GM18520 (cell line): ENCODE results near the gene OR52J3.
"Not testable (repeated sequence)": the region's sequence is repeated elsewhere in the genome, so short reads cannot be mapped to it uniquely, and the experiment has no call there.

Experiments used
- ATAC-seq: cut with Tn5 transposase; IDR thresholded peaks from one replicate; pipeline ENCODE4 v1.9.1; 2021; ENCODE audit not compliant: unreplicated experiment

The OR52J3 gene

GRCh38 chr11:5046226-5046625 is at the start of gene OR52J3:
OR52J3 (plus strand) TSS chr11:5046526; CDS start chr11:5046526, 0 bp downstream.
- ATAC-seq = no peak

- no peak for ATAC-seq
These were observed 41.7 kb upstream of the OR52J3 start for GRCh38 chr11:5004424-5005274.

GRCh38 chr11:5007561-5007960 is 38.8 kb upstream of the OR52J3 start:
- ATAC-seq = no peak

DNA sequence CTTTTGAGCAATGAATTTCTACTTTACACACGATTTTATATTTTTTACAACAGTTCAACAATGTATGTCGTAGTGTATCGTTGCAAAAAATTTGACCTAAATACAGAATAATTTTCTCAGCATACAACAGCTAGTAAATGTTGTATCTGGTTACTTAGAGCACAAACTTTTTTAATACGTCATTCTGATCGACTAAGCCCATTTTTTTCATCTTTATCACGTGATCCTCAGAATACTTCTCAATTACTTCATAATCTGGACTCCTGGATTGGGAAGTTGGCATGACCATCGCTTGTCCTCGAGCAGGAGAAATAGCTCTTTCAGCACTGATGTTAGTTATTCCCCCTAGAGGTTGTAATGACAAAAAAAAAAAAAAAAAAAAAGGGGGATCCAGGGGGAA is 35.1 kb upstream of the OR52J3 start:
- ATAC-seq = no peak

- no peak for ATAC-seq
These were observed 33.3 kb upstream of the OR52J3 start for GRCh38 chr11:5013012-5013411.

GRCh38 chr11:5021996-5022395 is 24.3 kb upstream of the OR52J3 start:
- no peak for ATAC-seq

GRCh38 chr11:5036669-5037068 is 9.7 kb upstream of the OR52J3 start:
- no peak for ATAC-seq

- no peak for ATAC-seq
These were observed 8.4 kb upstream of the OR52J3 start for GRCh38 chr11:5037926-5038325.

GRCh38 chr11:5038341-5038740 is 8.0 kb upstream of the OR52J3 start:
- ATAC-seq = no peak

- no peak for ATAC-seq
These were observed 5.5 kb upstream of the OR52J3 start for GRCh38 chr11:5040876-5041275.

DNA sequence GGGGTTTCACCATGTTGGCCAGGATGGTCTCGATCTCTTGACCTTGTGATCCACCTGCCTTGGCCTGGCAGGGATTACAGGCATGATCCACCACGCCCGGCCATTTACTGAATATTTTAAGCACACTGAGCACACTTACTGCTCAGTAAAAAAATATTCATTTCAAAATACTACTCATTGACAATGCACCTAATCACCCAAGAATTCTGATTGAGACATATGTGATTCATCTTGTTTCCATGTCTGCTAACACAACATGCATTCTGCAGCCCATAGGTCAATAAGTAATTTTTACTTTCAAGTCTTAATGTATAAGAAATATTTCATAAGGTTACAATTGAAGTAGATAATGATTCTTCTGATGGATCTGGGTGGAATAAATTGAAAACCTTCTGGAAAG is 4.2 kb upstream of the OR52J3 start:
- ATAC-seq = no peak

- no peak for ATAC-seq
These were observed 2.9 kb upstream of the OR52J3 start for GRCh38 chr11:5043380-5043779.

DNA sequence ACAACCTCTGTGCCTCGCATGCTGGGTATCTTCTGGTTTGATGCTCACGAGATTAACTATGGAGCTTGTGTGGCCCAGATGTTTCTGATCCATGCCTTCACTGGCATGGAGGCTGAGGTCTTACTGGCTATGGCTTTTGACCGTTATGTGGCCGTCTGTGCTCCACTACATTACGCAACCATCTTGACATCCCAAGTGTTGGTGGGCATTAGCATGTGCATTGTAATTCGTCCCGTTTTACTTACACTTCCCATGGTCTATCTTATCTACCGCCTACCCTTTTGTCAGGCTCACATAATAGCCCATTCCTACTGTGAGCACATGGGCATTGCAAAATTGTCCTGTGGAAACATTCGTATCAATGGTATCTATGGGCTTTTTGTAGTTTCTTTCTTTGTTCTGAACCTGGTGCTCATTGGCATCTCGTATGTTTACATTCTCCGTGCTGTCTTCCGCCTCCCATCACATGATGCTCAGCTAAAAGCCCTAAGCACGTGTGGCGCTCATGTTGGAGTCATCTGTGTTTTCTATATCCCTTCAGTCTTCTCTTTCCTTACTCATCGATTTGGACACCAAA is 516 bp downstream of the OR52J3 start:
- no peak for ATAC-seq

- not testable (repeated sequence) for ATAC-seq
These were observed 12.4 kb downstream of the OR52J3 start for GRCh38 chr11:5058679-5059078.

DNA sequence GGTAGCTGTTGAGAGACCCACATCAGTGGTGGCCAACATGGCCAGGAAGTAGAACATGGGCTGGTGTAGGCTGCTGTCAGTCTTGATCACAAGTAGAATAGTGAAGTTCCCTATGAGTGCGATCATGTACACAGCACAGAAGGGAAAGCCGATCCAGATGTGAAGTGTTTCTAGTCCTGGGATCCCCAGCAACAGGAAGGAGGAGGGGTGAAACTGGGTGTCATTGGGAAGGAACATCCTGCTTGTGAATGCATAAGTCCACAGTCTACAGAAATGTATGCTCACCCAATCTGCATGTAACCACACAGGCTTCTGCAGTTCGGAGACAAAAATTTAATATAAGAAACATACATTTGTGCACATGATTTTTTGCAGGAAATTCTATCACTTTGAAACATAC is 13.1 kb downstream of the OR52J3 start, which contains the start of gene OR52E2:
OR52E2 (minus strand) TSS at position 237 of the 400 bp plus-strand sequence; CDS start at position 237, 0 bp downstream.
- ATAC-seq = no peak

DNA sequence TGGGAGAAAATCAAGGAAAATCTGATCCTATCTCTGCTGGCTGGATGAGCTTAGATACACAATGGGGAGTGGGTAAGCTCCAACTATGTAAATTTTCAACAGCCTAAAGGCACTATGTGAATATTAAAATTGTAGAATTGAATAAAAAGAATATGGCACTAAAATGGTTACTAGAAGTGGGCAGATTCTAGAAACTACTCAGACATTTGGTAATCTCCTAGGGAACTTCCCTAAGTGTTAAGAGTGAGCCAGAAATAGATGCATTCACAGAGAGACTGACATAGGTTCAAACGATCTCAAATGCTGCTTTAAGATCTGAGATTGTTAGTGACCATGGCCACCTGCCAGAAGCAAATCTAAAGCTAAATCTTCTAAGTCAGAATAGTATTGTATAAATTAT is 18.7 kb downstream of the OR52J3 start:
- ATAC-seq = no peak

DNA sequence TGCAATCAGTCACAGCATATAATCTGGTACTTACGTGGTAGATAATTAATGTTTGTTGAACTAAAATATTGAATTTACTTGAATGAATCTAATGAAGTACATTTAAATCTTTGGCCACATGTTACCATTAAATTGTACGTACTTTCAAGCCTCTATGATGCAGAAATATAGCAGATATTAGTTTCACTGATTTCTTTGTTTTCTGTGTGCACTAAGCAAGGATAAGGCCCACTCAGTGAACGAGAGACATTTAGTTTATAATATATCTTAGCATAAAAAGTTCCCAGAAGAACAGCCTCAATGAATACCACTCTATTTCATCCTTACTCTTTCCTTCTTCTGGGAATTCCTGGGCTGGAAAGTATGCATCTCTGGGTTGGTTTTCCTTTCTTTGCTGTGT is 22.9 kb downstream of the OR52J3 start, which contains the start of gene OR52E1:
OR52E1 (plus strand) TSS at position 301 of the 400 bp plus-strand sequence.
- ATAC-seq = no peak

DNA sequence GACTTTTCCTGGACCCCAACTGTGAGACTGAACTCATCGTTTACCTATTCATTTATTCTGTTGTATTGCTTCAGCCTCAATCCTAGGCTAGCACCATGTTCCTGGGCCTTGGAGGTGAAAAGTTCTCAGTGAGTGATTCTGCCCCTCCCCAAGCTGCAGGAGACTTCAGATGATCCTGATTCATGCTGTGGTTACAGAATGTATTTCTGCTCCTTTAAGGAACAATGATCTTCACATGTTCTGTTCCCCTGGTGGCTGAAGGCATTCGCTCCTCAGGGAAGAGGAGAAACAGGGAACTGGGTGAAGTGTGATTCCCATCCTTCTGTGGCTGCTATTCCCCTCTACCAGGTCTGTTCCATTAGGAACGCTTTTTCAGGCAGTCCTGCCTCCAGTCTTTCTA is 25.5 kb downstream of the OR52J3 start:
- ATAC-seq = no peak

- ATAC-seq = no peak
These were observed 35.1 kb downstream of the OR52J3 start for GRCh38 chr11:5081405-5081804.

DNA sequence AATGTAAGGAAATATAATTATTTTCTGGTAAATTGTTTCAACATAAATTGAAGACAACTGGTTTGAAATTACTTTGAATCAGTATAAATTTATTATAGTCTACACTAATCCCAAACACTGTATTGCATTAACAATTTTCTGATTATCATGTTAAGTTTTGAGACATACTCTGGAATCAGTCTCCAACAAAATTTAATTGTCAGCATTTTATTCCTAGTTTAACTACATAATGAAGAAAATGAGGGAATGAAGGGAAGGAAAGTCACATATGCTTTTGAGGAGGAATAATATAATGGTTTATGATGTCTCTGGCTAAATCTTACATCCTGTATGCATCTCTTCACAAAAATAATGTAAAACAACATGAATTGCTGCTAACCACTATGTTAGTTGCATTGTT is 37.3 kb downstream of the OR52J3 start:
- no peak for ATAC-seq

DNA sequence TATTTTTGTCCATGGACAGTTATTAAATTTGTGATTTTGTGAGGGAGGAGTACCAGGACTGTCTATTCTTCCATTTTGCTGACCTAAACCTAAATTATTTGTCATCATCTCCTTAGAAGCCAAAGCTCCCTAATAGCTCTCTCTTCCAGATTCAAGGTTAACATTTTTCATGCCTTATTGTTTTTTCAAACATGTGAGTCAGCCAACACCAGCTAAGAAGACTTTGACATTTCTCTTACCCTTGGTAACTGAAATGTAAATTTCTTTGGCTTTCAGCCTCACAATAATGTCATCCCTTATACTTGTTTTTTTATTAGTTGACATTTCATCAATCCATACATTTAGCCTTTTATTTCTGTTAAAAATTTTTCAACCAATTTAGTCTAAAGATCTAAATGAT is 42.2 kb downstream of the OR52J3 start:
- no peak for ATAC-seq

DNA sequence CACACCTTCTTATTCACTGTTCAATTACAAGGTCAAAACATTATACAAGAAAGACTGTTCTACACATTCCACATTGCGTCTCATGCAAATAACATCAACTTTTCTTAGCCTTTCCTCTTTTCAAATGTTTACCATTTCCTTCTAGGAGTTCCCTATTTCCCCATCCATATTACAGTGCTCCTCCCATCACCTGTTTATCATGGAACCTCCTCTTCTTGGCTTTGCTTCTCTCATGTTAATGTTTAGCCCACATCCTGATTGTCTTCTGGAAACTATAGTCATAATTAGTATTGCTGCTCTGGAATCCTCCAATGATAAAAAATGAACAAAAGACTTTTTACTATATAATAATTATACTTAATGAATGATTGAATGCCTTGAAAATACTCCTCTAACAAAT is 44.3 kb downstream of the OR52J3 start:
- ATAC-seq = no peak
